GM12874 (cell line): Measurements from ENCODE around the gene GTF3C6.

Source experiments
- TF ChIP-seq, protein P1 (sequence below): IDR thresholded peaks from 2 replicates; pipeline ENCODE4 v1.5.1; 2011; ENCODE audit warnings: low read depth, mild to moderate bottlenecking, control low read depth, low read length, moderate library complexity; ENCODE audit not compliant: insufficient read depth

Gene GTF3C6

GRCh38 chr6:110981202-110981600 is 22.7 kb downstream of the GTF3C6 start:
- TF ChIP-seq, protein P1, sequence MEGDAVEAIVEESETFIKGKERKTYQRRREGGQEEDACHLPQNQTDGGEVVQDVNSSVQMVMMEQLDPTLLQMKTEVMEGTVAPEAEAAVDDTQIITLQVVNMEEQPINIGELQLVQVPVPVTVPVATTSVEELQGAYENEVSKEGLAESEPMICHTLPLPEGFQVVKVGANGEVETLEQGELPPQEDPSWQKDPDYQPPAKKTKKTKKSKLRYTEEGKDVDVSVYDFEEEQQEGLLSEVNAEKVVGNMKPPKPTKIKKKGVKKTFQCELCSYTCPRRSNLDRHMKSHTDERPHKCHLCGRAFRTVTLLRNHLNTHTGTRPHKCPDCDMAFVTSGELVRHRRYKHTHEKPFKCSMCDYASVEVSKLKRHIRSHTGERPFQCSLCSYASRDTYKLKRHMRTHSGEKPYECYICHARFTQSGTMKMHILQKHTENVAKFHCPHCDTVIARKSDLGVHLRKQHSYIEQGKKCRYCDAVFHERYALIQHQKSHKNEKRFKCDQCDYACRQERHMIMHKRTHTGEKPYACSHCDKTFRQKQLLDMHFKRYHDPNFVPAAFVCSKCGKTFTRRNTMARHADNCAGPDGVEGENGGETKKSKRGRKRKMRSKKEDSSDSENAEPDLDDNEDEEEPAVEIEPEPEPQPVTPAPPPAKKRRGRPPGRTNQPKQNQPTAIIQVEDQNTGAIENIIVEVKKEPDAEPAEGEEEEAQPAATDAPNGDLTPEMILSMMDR, result no peak

- TF ChIP-seq, protein P1, result no peak
These were observed 32.5 kb downstream of the GTF3C6 start for GRCh38 chr6:110990840-110991576.

DNA sequence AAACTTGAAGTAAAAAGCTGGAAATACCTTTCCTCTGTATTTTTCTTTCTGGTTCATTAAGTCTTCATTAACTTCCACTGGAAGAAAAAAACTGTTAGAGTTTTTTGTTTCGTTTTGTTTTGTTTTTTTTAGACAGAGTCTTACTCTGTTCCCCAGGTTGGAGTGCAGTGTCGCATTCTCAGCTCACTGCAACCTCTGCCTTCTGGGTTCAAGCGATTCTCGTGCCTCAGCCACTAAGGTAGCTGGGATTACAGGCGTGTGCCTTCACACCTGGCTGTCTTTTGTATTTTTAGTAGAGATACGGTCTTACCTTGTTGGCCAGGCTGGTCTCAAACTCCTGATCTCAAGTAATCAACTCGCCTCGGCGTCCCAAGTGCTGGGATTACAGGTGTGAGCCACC is 38.2 kb downstream of the GTF3C6 start:
- TF ChIP-seq, protein P1, result no peak

DNA sequence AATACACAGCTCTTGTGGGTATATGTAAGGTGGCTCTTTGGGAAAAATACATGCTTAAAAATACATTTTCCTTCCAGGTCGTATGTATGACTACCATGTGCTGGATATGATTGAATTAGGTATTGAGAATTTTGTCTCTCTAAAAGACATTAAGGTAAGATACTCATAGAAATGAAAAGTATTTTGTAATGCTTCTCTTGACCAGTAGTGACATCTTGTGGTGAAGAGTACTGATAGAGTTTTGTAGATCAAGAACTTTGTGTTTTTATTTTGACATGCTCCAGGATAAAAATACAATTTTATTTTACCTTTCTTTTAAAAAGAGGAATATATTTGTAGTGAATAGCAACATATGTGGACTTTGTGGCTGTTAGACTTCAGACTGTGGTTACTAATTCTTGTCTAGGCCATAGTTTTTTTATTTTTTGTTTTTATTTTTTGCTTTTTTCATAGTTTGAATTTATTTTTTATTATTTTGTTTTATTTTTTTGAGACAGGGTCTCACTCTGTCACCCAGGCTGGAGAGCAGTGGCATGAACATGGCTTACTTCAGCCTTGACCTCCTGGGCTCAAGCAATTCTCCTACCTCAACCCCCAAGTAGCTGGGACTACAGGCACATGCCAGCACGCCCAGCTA is 41.2 kb downstream of the GTF3C6 start:
- TF ChIP-seq, protein P1, result no peak

DNA sequence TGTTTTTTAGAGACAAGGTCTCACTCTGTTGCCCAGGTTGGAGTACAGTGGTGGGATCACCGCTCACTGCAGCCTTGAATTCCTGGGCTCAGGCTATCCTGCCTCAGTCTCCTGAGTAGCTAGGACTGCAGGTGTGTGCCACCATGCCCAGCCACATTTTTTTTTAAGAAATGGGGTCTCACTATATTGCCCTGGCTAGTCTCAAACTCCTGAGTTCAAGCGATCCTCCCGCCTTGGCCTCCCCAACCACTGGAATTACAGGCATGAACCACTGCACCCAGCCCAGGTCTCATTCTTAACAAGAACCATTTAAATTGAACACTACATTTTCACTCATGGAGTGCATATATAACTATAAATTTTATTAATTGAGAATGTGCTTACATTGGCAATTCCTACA is 43.8 kb downstream of the GTF3C6 start:
- TF ChIP-seq, protein P1, result no peak

- TF ChIP-seq, protein P1, result peak; percentile 36; the same call in 1 of the 2 replicates
These were observed 53.0 kb downstream of the GTF3C6 start for GRCh38 chr6:111011360-111012142.

DNA sequence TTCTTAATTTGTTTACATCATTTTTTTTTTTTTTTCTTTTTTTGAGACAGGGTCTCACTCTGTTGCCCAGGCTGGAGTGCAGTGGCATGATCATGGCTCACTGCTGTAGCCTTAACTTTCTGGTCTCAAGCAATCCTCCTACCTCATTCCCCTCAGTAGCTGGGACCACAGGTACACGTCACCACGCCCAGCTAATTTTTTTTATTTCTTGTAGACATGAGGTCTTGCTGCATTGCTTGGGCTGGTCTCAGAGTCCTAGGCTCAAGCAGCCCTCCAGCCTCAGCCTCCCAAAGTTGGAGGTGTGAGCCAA is 53.6 kb downstream of the GTF3C6 start:
- TF ChIP-seq, protein P1, result no peak
